ENCODE results near the gene SANBR. TPM values are rescaled to one million over a fixed set of nuclear protein-coding genes. Genes with fewer than 3 reads are reported as not detected.
A peak's percentile ranks its signal among the peaks of the same experiment; 100 is the strongest.

The SANBR gene
- total RNA-seq, 2 donors from 2014 or later = 5.2 to 6.9 TPM

GRCh38 chr2:61045226-61045625, 20.4 kb upstream of the SANBR start:
- ATAC-seq = no peak
- intact Hi-C loops (cut with DNase I) = no loop called here
- no peak overlapping the region for H3K4me3 ChIP-seq
- 67 to 69% methylated on average over 2 of the region's 2 CpGs for WGBS, 2 donors
- H3K36me3 ChIP-seq (replicated peaks in 1 of 2; ENCODE audit: insufficient read depth in 1 of 2, low read depth in 2 of 2) = peaks cover 0 to 11% of the 10 kb centered on the region in 2 donors
- peak overlapping the region in 1 of 4 donors; percentile 45 for H3K27ac ChIP-seq
- DNase-seq = no peak
- peaks cover 36% of the 10 kb centered on the region for H3K4me1 ChIP-seq
- TF ChIP-seq, protein P1, sequence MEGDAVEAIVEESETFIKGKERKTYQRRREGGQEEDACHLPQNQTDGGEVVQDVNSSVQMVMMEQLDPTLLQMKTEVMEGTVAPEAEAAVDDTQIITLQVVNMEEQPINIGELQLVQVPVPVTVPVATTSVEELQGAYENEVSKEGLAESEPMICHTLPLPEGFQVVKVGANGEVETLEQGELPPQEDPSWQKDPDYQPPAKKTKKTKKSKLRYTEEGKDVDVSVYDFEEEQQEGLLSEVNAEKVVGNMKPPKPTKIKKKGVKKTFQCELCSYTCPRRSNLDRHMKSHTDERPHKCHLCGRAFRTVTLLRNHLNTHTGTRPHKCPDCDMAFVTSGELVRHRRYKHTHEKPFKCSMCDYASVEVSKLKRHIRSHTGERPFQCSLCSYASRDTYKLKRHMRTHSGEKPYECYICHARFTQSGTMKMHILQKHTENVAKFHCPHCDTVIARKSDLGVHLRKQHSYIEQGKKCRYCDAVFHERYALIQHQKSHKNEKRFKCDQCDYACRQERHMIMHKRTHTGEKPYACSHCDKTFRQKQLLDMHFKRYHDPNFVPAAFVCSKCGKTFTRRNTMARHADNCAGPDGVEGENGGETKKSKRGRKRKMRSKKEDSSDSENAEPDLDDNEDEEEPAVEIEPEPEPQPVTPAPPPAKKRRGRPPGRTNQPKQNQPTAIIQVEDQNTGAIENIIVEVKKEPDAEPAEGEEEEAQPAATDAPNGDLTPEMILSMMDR (IDR thresholded peaks at IDR 0.05) = no peak
- TF ChIP-seq POLR2A (IDR thresholded peaks at IDR 0.05) = no peak
- H3K9me3 ChIP-seq = no peaks in the 10 kb centered on the region
- no peaks in the 10 kb centered on the region for H3K27me3 ChIP-seq

- peaks cover 36% of the 10 kb centered on the region for H3K4me1 ChIP-seq
- H3K36me3 ChIP-seq (replicated peaks in 1 of 2; ENCODE audit: insufficient read depth in 1 of 2, low read depth in 2 of 2) = peaks cover 2 to 13% of the 10 kb centered on the region in 2 donors
- no peak for ATAC-seq
- no peak for DNase-seq
- WGBS, 2 donors = 41 to 42% methylated on average over 4 of the region's 4 CpGs
- TF ChIP-seq, protein P1 (IDR thresholded peaks at IDR 0.05) = no peak
- TF ChIP-seq POLR2A (IDR thresholded peaks at IDR 0.05) = no peak
- H3K27ac ChIP-seq = peak overlapping the region in 1 of 4 donors; percentile 45
- H3K9me3 ChIP-seq = no peaks in the 10 kb centered on the region
- intact Hi-C loops (cut with DNase I) = no loop called here
- no peak overlapping the region for H3K4me3 ChIP-seq
- no peaks in the 10 kb centered on the region for H3K27me3 ChIP-seq
Measured at GRCh38 chr2:61045999-61046398, 19.7 kb upstream of the SANBR start.

- Histone ChIP-seq H3K4me1 (peaks cover 14% of the 10 kb centered on the region), H3K27ac (no peak overlapping the region), H3K4me3 (no peak overlapping the region), H3K9me3 (no peaks in the 10 kb centered on the region), H3K36me3 (replicated peaks in 1 of 2; ENCODE audit: insufficient read depth in 1 of 2, low read depth in 2 of 2) (peaks cover 4 to 5% of the 10 kb centered on the region in 2 donors), H3K27me3 (no peaks in the 10 kb centered on the region)
- DNase-seq (no peak), ATAC-seq (peak; percentile 72)
- TF ChIP-seq, protein P1 (IDR thresholded peaks at IDR 0.05) = no peak
- no peak for TF ChIP-seq POLR2A (IDR thresholded peaks at IDR 0.05)
- 21 to 33% methylated on average over 2 of the region's 2 CpGs for WGBS, 2 donors
- intact Hi-C loops (cut with DNase I) = no loop called here
Measured at GRCh38 chr2:61055557-61055956, 10.1 kb upstream of the SANBR start.

GRCh38 chr2:61057562-61057961, 8.1 kb upstream of the SANBR start:
- no peaks in the 10 kb centered on the region for H3K36me3 ChIP-seq (replicated peaks in 1 of 2; ENCODE audit: insufficient read depth in 1 of 2, low read depth in 2 of 2)
- ATAC-seq (no peak), DNase-seq (no peak)
- intact Hi-C loops (cut with DNase I) = no loop called here
- no peak overlapping the region for H3K4me3 ChIP-seq
- H3K4me1 ChIP-seq = peaks cover 14% of the 10 kb centered on the region
- no peak overlapping the region for H3K27ac ChIP-seq
- no peak for TF ChIP-seq POLR2A (IDR thresholded peaks at IDR 0.05)
- TF ChIP-seq, protein P1 (IDR thresholded peaks at IDR 0.05) = no peak
- H3K27me3 ChIP-seq = no peaks in the 10 kb centered on the region
- H3K9me3 ChIP-seq = no peaks in the 10 kb centered on the region

GRCh38 chr2:61059382-61059781, 6.3 kb upstream of the SANBR start:
- no peak for TF ChIP-seq POLR2A (IDR thresholded peaks at IDR 0.05)
- TF ChIP-seq, protein P1 (IDR thresholded peaks at IDR 0.05) = no peak
- no peaks in the 10 kb centered on the region for H3K9me3 ChIP-seq
- DNase-seq (no peak), ATAC-seq (no peak)
- H3K4me3 ChIP-seq = no peak overlapping the region
- H3K27me3 ChIP-seq = no peaks in the 10 kb centered on the region
- H3K4me1 ChIP-seq = peaks cover 14% of the 10 kb centered on the region
- intact Hi-C loops (cut with DNase I) = no loop called here
- H3K27ac ChIP-seq = no peak overlapping the region
- no peaks in the 10 kb centered on the region for H3K36me3 ChIP-seq (replicated peaks in 1 of 2; ENCODE audit: insufficient read depth in 1 of 2, low read depth in 2 of 2)
